GM19193 (cell line): ENCODE data around the gene NSL1.

Experiments
- POLR2A ChIP-seq: IDR thresholded peaks from 4 replicates; pipeline ENCODE4 v1.6.1; 2011; ENCODE audit not compliant: insufficient read depth, insufficient read length; ENCODE audit errors: extremely low read depth

NSL1 gene

GRCh38 chr1:212794561-212795014 lies 3.0 kb upstream of the NSL1 start:
- no peak for TF ChIP-seq POLR2A

GRCh38 chr1:212792396-212792908 lies 875 bp upstream of the NSL1 start:
- no peak for TF ChIP-seq POLR2A

- no peak for TF ChIP-seq POLR2A
These were observed 309 bp downstream of the NSL1 start for GRCh38 chr1:212791261-212791675.

GRCh38 chr1:212785871-212786270 lies 5.7 kb downstream of the NSL1 start:
- no peak for TF ChIP-seq POLR2A

- no peak for TF ChIP-seq POLR2A
These were observed 7.6 kb downstream of the NSL1 start for GRCh38 chr1:212783976-212784375.

- no peak for TF ChIP-seq POLR2A
These were observed 9.0 kb downstream of the NSL1 start for GRCh38 chr1:212782422-212783154.

- TF ChIP-seq POLR2A, result no peak
These were observed 10.4 kb downstream of the NSL1 start for GRCh38 chr1:212781225-212781624.

GRCh38 chr1:212780759-212781158 lies 10.8 kb downstream of the NSL1 start:
- TF ChIP-seq POLR2A, result no peak

- no peak for TF ChIP-seq POLR2A
These were observed 14.4 kb downstream of the NSL1 start for GRCh38 chr1:212777151-212777550.

- no peak for TF ChIP-seq POLR2A
These were observed 16.3 kb downstream of the NSL1 start for GRCh38 chr1:212775241-212775640.

GRCh38 chr1:212774584-212774983 lies 17.0 kb downstream of the NSL1 start:
- TF ChIP-seq POLR2A, result no peak

- no peak for TF ChIP-seq POLR2A
These were observed 18.6 kb downstream of the NSL1 start for GRCh38 chr1:212773011-212773410.

GRCh38 chr1:212771341-212771740 lies 20.2 kb downstream of the NSL1 start:
- TF ChIP-seq POLR2A, result no peak

- TF ChIP-seq POLR2A, result no peak
These were observed 22.0 kb downstream of the NSL1 start for GRCh38 chr1:212769459-212770167.

GRCh38 chr1:212762839-212763238 lies 28.7 kb downstream of the NSL1 start:
- TF ChIP-seq POLR2A, result no peak

GRCh38 chr1:212762234-212762633 lies 29.3 kb downstream of the NSL1 start:
- TF ChIP-seq POLR2A, result no peak
